ENCODE data around the gene DCX.

GRCh38 chrX:111339212-111339611 lies 72.8 kb downstream of the DCX start:
- TF ChIP-seq EP300 (IDR thresholded peaks at IDR 0.05; ENCODE audit: borderline replicate concordance): no peak
- TF ChIP-seq EGR1 (IDR thresholded peaks at IDR 0.05): no peak

Data from Ishikawa (cell line).